Prostate gland (tissue), 2 donors: ENCODE results near the gene CTSD.
"Not testable (repeated sequence)": the region's sequence is repeated elsewhere in the genome, so short reads cannot be mapped to it uniquely, and the experiment has no call there.

ENCODE experiments used
- POLR2AphosphoS5 ChIP-seq: sonication (generic); formaldehyde crosslinking; IDR thresholded peaks from one replicate; pipeline ENCODE4 v1.6.1; 2017; ENCODE audit warnings: antibody characterized with exemption
- TF ChIP-seq, protein P1 (sequence below), 4 experiments: fragments of 200-600 bp in 2 of 4; fragments of 450-650 bp in 2 of 4; sonication (generic) in 2 of 4; IDR thresholded peaks; 1 replicate in 3 of 4; 2 replicates in 1 of 4; pipeline ENCODE4 v1.5.1; 2016 to 2019; ENCODE audit warnings: antibody characterized with exemption in 4 of 4, mild to moderate bottlenecking in 2 of 4, moderate library complexity in 2 of 4

DNA sequence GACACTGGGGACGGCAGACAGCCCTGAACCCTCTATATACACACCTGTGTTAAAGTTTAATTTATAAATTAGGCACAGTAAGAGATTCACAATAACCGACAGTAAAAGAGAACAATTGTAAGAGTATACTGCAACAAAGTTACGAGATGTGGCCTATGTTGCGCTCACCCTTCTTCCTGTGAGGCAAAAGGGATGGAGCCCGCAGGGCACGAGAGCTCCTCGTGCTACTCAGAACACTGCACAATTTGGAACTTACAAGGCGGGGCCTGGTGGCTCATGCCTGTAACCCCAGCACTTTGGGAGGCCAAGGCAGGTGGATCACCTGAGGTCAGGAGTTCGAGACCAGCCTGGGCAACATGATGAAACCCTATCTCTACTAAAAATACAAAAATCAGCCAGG lies 49.6 kb upstream of the CTSD start:
- TF ChIP-seq, protein P1, sequence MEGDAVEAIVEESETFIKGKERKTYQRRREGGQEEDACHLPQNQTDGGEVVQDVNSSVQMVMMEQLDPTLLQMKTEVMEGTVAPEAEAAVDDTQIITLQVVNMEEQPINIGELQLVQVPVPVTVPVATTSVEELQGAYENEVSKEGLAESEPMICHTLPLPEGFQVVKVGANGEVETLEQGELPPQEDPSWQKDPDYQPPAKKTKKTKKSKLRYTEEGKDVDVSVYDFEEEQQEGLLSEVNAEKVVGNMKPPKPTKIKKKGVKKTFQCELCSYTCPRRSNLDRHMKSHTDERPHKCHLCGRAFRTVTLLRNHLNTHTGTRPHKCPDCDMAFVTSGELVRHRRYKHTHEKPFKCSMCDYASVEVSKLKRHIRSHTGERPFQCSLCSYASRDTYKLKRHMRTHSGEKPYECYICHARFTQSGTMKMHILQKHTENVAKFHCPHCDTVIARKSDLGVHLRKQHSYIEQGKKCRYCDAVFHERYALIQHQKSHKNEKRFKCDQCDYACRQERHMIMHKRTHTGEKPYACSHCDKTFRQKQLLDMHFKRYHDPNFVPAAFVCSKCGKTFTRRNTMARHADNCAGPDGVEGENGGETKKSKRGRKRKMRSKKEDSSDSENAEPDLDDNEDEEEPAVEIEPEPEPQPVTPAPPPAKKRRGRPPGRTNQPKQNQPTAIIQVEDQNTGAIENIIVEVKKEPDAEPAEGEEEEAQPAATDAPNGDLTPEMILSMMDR (IDR thresholded peaks at IDR 0.05), result not testable (repeated sequence)
- not testable (repeated sequence) for TF ChIP-seq POLR2AphosphoS5
